Neural cell (in vitro differentiated cells): ENCODE data around the gene CTXND1. TPM values are rescaled to one million over a fixed set of nuclear protein-coding genes. Genes with fewer than 3 reads are reported as not detected.

Source experiments
- H2AFZ ChIP-seq: fragments of 200-600, 300-800 bp; sonication (generic), shearing (Covaris generic); 2 replicates; pipeline ENCODE4 v1.6.0; 2014; ENCODE audit warnings: low read depth, mild to moderate bottlenecking, antibody characterized with exemption, low read length, moderate library complexity
- H3F3A ChIP-seq: fragments of 200-600 bp; shearing (Covaris generic); 2 replicates; pipeline ENCODE4 v1.6.1; 2016; ENCODE audit warnings: mild to moderate bottlenecking, moderate library complexity, mixed read lengths, antibody characterized with exemption, low read length; ENCODE audit not compliant: insufficient read depth, poor library complexity, severe bottlenecking
- H3K27ac ChIP-seq: fragments of 200-600, 300-800 bp; sonication (generic), shearing (Covaris generic); 2 replicates; pipeline ENCODE4 v1.5.1; 2014; ENCODE audit warnings: mild to moderate bottlenecking, low read length, moderate library complexity
- H3K27me3 ChIP-seq: fragments of 300-800, 200-600 bp; sonication (generic), shearing (Covaris generic); 2 replicates; pipeline ENCODE4 v1.6.0; 2014; ENCODE audit warnings: mild to moderate bottlenecking, low read depth, low read length, moderate library complexity; ENCODE audit not compliant: insufficient read depth
- H3K36me3 ChIP-seq: fragments of 300-800, 200-600 bp; sonication (generic), shearing (Covaris generic); 2 replicates; pipeline ENCODE4 v1.5.1; 2014; ENCODE audit warnings: mild to moderate bottlenecking, antibody characterized with exemption, low read length, moderate library complexity; ENCODE audit not compliant: insufficient read depth
- H3K4me2 ChIP-seq: fragments of 300-800, 200-600 bp; sonication (generic), shearing (Covaris generic); 2 replicates; pipeline ENCODE4 v1.6.0; 2014; ENCODE audit warnings: mild to moderate bottlenecking, low read length
- H3K4me3 ChIP-seq: fragments of 300-800, 200-600 bp; sonication (generic), shearing (Covaris generic); 2 replicates; pipeline ENCODE4 v1.5.1; 2014; ENCODE audit warnings: mild to moderate bottlenecking, low read length, moderate library complexity
- H3K79me2 ChIP-seq: fragments of 200-600 bp; shearing (Covaris generic); replicated peaks from 2 replicates; pipeline ENCODE4 v1.6.0; 2014; ENCODE audit warnings: mild to moderate bottlenecking, low read length, moderate library complexity; ENCODE audit not compliant: insufficient read depth
- H3K9ac ChIP-seq: fragments of 300-800, 200-600 bp; sonication (generic), shearing (Covaris generic); 2 replicates; pipeline ENCODE4 v1.6.1; 2016; ENCODE audit warnings: mild to moderate bottlenecking, low read length, mixed read lengths
- H3K9me2 ChIP-seq: fragments of 200-600 bp; shearing (Covaris generic); 2 replicates; pipeline ENCODE4 v1.6.1; 2016; ENCODE audit warnings: mild to moderate bottlenecking, low read length, mixed read lengths; ENCODE audit not compliant: insufficient read depth
- H3K9me3 ChIP-seq: fragments of 200-600, 300-800 bp; sonication (generic), shearing (Covaris generic); 2 replicates; pipeline ENCODE4 v1.6.1; 2016; ENCODE audit warnings: mild to moderate bottlenecking, mixed run types, low read length, moderate library complexity, mixed read lengths
- H4K20me1 ChIP-seq: fragments of 200-600 bp; shearing (Covaris generic); 2 replicates; pipeline ENCODE4 v1.6.1; 2016; ENCODE audit warnings: mild to moderate bottlenecking, mixed run types; ENCODE audit not compliant: insufficient read depth
- CTCF ChIP-seq: fragments of 450-650 bp; IDR thresholded peaks from 2 replicates; pipeline ENCODE4 v1.5.1; 2014; ENCODE audit warnings: antibody characterized with exemption, mild to moderate bottlenecking, moderate library complexity; ENCODE audit not compliant: poor library complexity, severe bottlenecking
- EP300 ChIP-seq: fragments of 450-650 bp; conservative IDR thresholded peaks from 2 replicates; pipeline ENCODE4 v1.6.1; 2014; ENCODE audit warnings: antibody characterized with exemption, mild to moderate bottlenecking, moderate library complexity; ENCODE audit not compliant: poor library complexity, severe bottlenecking
- EZH2 ChIP-seq: fragments of 200-600, 300-800 bp; shearing (Covaris generic), sonication (generic); IDR thresholded peaks from 2 replicates; pipeline ENCODE4 v1.6.1; 2014; ENCODE audit warnings: antibody characterized with exemption, low read length, borderline replicate concordance, mild to moderate bottlenecking; ENCODE audit not compliant: insufficient read depth, poor library complexity, severe bottlenecking
- MXI1 ChIP-seq: fragments of 450-650 bp; conservative IDR thresholded peaks from 2 replicates; pipeline ENCODE4 v1.6.1; 2014; ENCODE audit warnings: antibody characterized with exemption, mild to moderate bottlenecking; ENCODE audit not compliant: poor library complexity, severe bottlenecking
- POLR2AphosphoS5 ChIP-seq: IDR thresholded peaks from 2 replicates; pipeline ENCODE4 v1.6.1; 2012
- RAD21 ChIP-seq: fragments of 450-650 bp; conservative IDR thresholded peaks from 2 replicates; pipeline ENCODE4 v1.6.1; 2014; ENCODE audit warnings: antibody characterized with exemption, mild to moderate bottlenecking, moderate library complexity
- REST ChIP-seq: IDR thresholded peaks from 2 replicates; pipeline ENCODE4 v1.6.1; 2012; ENCODE audit warnings: borderline replicate concordance
- SMC3 ChIP-seq: fragments of 450-650 bp; conservative IDR thresholded peaks from 2 replicates; pipeline ENCODE4 v1.6.1; 2014; ENCODE audit warnings: antibody characterized with exemption, mild to moderate bottlenecking, moderate library complexity; ENCODE audit not compliant: poor library complexity
- TAF1 ChIP-seq: IDR thresholded peaks from 2 replicates; pipeline ENCODE4 v1.6.1; 2012; ENCODE audit warnings: low read depth
- polyA plus RNA-seq: library from polyadenylated mRNA; depleted of rRNA; stranded (reverse); fragments of >200 nt; gene quantifications from 2 replicates; pipeline ENCODE4 v1.2.3, GENCODE V29; 2014

CTXND1 gene
- polyA plus RNA-seq, 1 donor from 2014 or later, result not detected

GRCh38 chr15:80246425-80246894, 5.6 kb downstream of the CTXND1 start:
- Histone ChIP-seq H3F3A (no peaks in the 10 kb centered on the region), H3K9me2 (no peaks in the 10 kb centered on the region), H2AFZ (no peak overlapping the region), H3K4me3 (no peak overlapping the region), H3K27ac (no peak overlapping the region), H4K20me1 (no peaks in the 10 kb centered on the region), H3K9ac (no peak overlapping the region), H3K79me2 (no peaks in the 10 kb centered on the region), H3K36me3 (no peaks in the 10 kb centered on the region), H3K9me3 (no peaks in the 10 kb centered on the region), H3K27me3 (peaks cover 24% of the 10 kb centered on the region), H3K4me2 (no peak overlapping the region)
- TF ChIP-seq RAD21 (no peak), REST (no peak), SMC3 (no peak), EZH2 (no peak), POLR2AphosphoS5 (no peak), EP300 (no peak), MXI1 (no peak), TAF1 (no peak), CTCF (no peak)

GRCh38 chr15:80242802-80243201, 9.2 kb downstream of the CTXND1 start:
- H3K9ac ChIP-seq, result no peak overlapping the region
- H2AFZ ChIP-seq, result no peak overlapping the region
- no peaks in the 10 kb centered on the region for H3K79me2 ChIP-seq

More at GRCh38 chr15:80242802-80243201, 9.2 kb downstream of the CTXND1 start:
- H3K9me3 ChIP-seq, result no peaks in the 10 kb centered on the region
- H3F3A ChIP-seq, result no peaks in the 10 kb centered on the region
- no peak overlapping the region for H3K4me3 ChIP-seq
- no peak overlapping the region for H3K4me2 ChIP-seq
- H3K27ac ChIP-seq, result no peak overlapping the region
- no peaks in the 10 kb centered on the region for H3K9me2 ChIP-seq
- no peaks in the 10 kb centered on the region for H3K36me3 ChIP-seq
- TF ChIP-seq SMC3, result no peak
- no peak for TF ChIP-seq MXI1
- no peak for TF ChIP-seq REST
- no peak for TF ChIP-seq POLR2AphosphoS5
- TF ChIP-seq CTCF, result no peak
- H4K20me1 ChIP-seq, result no peaks in the 10 kb centered on the region
- H3K27me3 ChIP-seq, result no peaks in the 10 kb centered on the region
